Osteoblast (primary cell): ENCODE measurements around the gene TOMM7. TPM values are rescaled to one million over a fixed set of nuclear protein-coding genes. Genes with fewer than 3 reads are reported as not detected.

Source experiments
- DNase-seq: peaks from one replicate; pipeline ENCODE4 v3.0.0; 2011; ENCODE audit warnings: low spot score, mixed read lengths; ENCODE audit not compliant: insufficient read length; ENCODE audit errors: missing footprints
- H2AFZ ChIP-seq: 2 replicates; pipeline ENCODE4 v1.6.0; 2011; ENCODE audit warnings: mild to moderate bottlenecking, low read length
- H3K27ac ChIP-seq: 2 replicates; pipeline ENCODE4 v1.5.1; 2011; ENCODE audit warnings: mild to moderate bottlenecking, low read depth, low read length, moderate library complexity
- H3K27me3 ChIP-seq: 2 replicates; pipeline ENCODE4 v1.6.0; 2012; ENCODE audit warnings: mild to moderate bottlenecking, control low read depth, inconsistent platforms, low read length, moderate library complexity; ENCODE audit not compliant: insufficient read depth
- H3K36me3 ChIP-seq: 2 replicates; pipeline ENCODE4 v1.5.1; 2011; ENCODE audit warnings: mild to moderate bottlenecking, low read length, control low read depth, moderate library complexity; ENCODE audit not compliant: insufficient read depth
- H3K4me1 ChIP-seq: 2 replicates; pipeline ENCODE4 v1.5.1; 2011; ENCODE audit warnings: mild to moderate bottlenecking, low read length, control low read depth, moderate library complexity; ENCODE audit not compliant: insufficient read depth
- H3K4me2 ChIP-seq: 2 replicates; pipeline ENCODE4 v1.6.0; 2011; ENCODE audit warnings: mild to moderate bottlenecking, low read length; ENCODE audit not compliant: insufficient read depth
- H3K4me3 ChIP-seq: fragments of 200-600 bp; sonication (generic); 3 replicates; pipeline ENCODE4 v1.5.1; 2012; ENCODE audit warnings: mild to moderate bottlenecking, low read length, inconsistent platforms; ENCODE audit not compliant: insufficient read depth
- H3K79me2 ChIP-seq: 2 replicates; pipeline ENCODE4 v1.6.0; 2012; ENCODE audit warnings: mild to moderate bottlenecking, low read length, control low read depth, inconsistent platforms; ENCODE audit not compliant: insufficient read depth
- H3K9me3 ChIP-seq: 2 replicates; pipeline ENCODE4 v1.5.1; 2011; ENCODE audit warnings: low read depth, low read length, control low read depth
- H4K20me1 ChIP-seq: 2 replicates; pipeline ENCODE4 v1.6.0; 2012; ENCODE audit warnings: mild to moderate bottlenecking, low read length, control low read depth; ENCODE audit not compliant: insufficient read depth
- total RNA-seq: library from RNA; depleted of rRNA; stranded (reverse); fragments of >200 nt; gene quantifications from 2 replicates; pipeline ENCODE4 v1.2.3, GENCODE V29; 2012
- TF ChIP-seq, protein P1 (sequence below): IDR thresholded peaks from 2 replicates; pipeline ENCODE4 v1.5.1; 2011; ENCODE audit warnings: mild to moderate bottlenecking, low read depth, low read length, moderate library complexity; ENCODE audit errors: extremely low read depth

TOMM7 gene
- total RNA-seq, 1 donor: 144 TPM

DNA sequence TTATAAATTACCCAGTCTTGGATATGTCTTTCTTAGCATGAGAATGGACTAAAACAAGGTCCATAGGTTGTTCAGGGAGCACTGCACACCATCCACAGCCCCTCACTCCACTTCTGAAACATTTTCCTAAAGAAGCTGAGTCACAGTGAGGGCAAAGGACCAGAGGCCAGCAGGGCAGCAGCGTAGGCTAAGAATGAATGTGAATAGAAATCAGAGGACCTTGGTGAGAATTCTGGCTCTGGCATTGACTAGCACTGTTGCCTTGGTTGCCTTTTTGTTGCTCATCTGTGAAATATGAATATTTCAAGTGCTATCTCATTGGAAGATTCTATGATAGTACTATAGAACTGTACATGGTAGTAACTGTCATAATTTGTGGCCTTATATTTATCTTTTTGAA is 41.7 kb upstream of the TOMM7 start:
- H3K4me1 ChIP-seq: peaks cover 50% of the 10 kb centered on the region
- TF ChIP-seq, protein P1, sequence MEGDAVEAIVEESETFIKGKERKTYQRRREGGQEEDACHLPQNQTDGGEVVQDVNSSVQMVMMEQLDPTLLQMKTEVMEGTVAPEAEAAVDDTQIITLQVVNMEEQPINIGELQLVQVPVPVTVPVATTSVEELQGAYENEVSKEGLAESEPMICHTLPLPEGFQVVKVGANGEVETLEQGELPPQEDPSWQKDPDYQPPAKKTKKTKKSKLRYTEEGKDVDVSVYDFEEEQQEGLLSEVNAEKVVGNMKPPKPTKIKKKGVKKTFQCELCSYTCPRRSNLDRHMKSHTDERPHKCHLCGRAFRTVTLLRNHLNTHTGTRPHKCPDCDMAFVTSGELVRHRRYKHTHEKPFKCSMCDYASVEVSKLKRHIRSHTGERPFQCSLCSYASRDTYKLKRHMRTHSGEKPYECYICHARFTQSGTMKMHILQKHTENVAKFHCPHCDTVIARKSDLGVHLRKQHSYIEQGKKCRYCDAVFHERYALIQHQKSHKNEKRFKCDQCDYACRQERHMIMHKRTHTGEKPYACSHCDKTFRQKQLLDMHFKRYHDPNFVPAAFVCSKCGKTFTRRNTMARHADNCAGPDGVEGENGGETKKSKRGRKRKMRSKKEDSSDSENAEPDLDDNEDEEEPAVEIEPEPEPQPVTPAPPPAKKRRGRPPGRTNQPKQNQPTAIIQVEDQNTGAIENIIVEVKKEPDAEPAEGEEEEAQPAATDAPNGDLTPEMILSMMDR: no peak
- no peak for DNase-seq
- H3K27me3 ChIP-seq: no peaks in the 10 kb centered on the region
- H3K79me2 ChIP-seq: no peaks in the 10 kb centered on the region
- H3K4me2 ChIP-seq: no peak overlapping the region
- no peak overlapping the region for H2AFZ ChIP-seq
- peak overlapping the region; percentile 83 for H3K27ac ChIP-seq
- H4K20me1 ChIP-seq: no peaks in the 10 kb centered on the region
- H3K9me3 ChIP-seq: no peaks in the 10 kb centered on the region
- H3K36me3 ChIP-seq: peaks cover 26% of the 10 kb centered on the region
- H3K4me3 ChIP-seq: no peak overlapping the region

DNA sequence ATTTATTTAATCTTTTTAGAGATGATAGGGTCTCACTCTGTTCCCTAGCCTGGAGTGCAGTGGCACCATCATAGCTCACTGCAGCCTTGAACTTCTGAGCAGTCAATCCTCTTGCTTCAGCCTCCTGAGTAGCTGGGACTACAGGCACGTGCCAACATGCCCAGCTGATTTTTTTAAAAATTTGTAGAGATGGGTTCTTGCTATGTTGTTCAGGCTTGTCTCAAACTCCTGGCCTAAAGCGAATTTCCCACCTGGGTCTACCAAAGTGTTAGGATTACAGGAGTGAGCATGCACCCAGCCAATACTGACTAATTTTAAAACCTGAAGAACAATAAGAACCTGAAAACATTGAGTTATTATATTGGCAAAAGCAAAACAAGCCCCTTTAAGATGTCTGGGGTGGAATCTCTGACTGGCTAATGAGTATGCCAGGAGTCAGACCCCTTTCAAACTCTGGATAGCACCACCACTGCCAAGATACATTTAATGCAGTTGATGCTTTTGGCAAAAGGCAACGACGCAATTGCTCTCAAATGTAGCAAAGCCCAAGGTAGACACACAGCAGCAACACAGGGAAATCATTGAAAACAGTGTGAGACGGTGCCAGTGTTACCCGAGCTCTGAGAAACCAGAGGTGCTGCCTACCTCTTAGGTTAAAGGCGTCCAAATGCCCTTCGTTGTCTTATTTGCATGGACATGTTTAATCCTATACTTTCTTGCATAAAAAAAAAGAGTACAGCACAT is 40.7 kb upstream of the TOMM7 start:
- Histone ChIP-seq H4K20me1 (no peaks in the 10 kb centered on the region), H2AFZ (no peak overlapping the region), H3K9me3 (no peaks in the 10 kb centered on the region), H3K27ac (peak overlapping the region; percentile 83), H3K4me1 (peaks cover 58% of the 10 kb centered on the region), H3K79me2 (no peaks in the 10 kb centered on the region), H3K4me2 (no peak overlapping the region), H3K4me3 (no peak overlapping the region), H3K36me3 (peaks cover 27% of the 10 kb centered on the region), H3K27me3 (no peaks in the 10 kb centered on the region)
- TF ChIP-seq, protein P1: no peak
- no peak for DNase-seq

DNA sequence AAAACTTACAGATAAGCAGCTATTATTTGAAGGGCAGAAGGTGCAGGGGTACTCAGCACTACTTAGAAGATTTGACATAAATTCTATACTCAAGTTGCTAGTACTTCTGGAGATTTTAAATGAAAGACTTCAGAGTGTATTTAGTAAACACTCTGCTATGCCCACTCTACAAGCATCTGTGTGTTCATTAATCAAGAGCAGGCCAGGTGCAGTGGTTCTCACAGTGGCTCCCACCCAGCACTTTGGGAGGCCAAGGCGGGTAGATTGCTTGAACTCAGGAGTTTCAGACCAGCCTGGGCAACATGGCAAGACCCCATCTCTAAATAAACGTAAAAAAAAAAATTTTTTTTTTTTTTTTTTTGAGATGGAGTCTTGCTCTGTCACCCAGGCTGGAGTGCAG is 38.9 kb upstream of the TOMM7 start:
- no peak for DNase-seq
- Histone ChIP-seq H4K20me1 (no peaks in the 10 kb centered on the region), H3K79me2 (no peaks in the 10 kb centered on the region), H3K4me1 (peaks cover 66% of the 10 kb centered on the region), H2AFZ (no peak overlapping the region), H3K27ac (peak overlapping the region; percentile 91), H3K4me2 (no peak overlapping the region), H3K27me3 (no peaks in the 10 kb centered on the region), H3K9me3 (no peaks in the 10 kb centered on the region), H3K4me3 (no peak overlapping the region), H3K36me3 (peaks cover 31% of the 10 kb centered on the region)
- TF ChIP-seq, protein P1: no peak

DNA sequence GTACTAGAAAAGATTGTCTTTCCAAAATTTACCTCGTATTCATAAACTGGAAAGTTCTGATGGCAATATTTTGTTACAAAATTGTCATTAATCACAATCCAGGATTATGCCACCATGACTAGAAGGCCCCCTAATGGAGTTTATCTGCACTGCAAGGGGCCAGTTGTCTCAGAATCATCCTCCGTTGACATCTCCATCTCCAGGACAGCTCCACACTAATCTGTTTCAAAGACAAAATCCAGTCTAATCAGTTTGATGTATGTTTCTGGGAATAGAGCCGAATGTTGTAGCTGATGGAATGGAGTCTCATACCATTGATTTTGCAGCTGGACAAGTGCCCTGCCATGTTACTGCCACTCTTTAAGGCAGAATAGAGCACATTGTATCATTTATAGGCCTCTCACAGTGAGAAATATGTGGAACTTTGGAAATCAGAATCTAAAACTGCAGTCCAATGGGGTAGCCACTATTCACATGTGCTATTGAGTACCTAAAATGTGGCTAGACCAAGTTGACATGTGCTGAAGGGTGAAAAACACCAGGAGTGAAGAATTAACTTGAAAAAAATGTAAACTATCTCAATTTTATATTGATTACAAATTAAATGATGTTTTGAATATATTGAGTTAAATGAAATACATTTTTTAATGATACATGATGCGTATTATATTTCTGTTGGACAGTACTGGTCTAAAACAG is 38.3 kb upstream of the TOMM7 start:
- no peaks in the 10 kb centered on the region for H3K27me3 ChIP-seq
- H3K4me3 ChIP-seq: no peak overlapping the region
- TF ChIP-seq, protein P1: peak; percentile 73
- no peak for DNase-seq
- H3K36me3 ChIP-seq: peaks cover 37% of the 10 kb centered on the region
- H4K20me1 ChIP-seq: no peaks in the 10 kb centered on the region
- H3K9me3 ChIP-seq: no peaks in the 10 kb centered on the region
- H3K27ac ChIP-seq: peak overlapping the region; percentile 91
- H3K4me1 ChIP-seq: peaks cover 68% of the 10 kb centered on the region
- H2AFZ ChIP-seq: no peak overlapping the region
- H3K4me2 ChIP-seq: no peak overlapping the region
- H3K79me2 ChIP-seq: peaks cover 3% of the 10 kb centered on the region
